Mesendoderm (in vitro differentiated cells): ENCODE data around the gene RGCC.

Experiments used
- DNase-seq: peaks from one replicate; pipeline ENCODE4 v3.0.0; 2013
- H2AK5ac ChIP-seq: 2 replicates; pipeline ENCODE4 v1.6.1; 2013; ENCODE audit warnings: low read length, inconsistent platforms
- H2BK120ac ChIP-seq: 2 replicates; pipeline ENCODE4 v1.6.1; 2013; ENCODE audit warnings: low read depth, mild to moderate bottlenecking, low read length, moderate library complexity, mixed read lengths
- H2BK15ac ChIP-seq: replicated peaks from 2 replicates; pipeline ENCODE4 v1.6.1; 2013; ENCODE audit warnings: low read depth, mild to moderate bottlenecking, moderate library complexity
- H2BK5ac ChIP-seq: 2 replicates; pipeline ENCODE4 v1.6.1; 2013; ENCODE audit warnings: low read length, inconsistent platforms
- H3K18ac ChIP-seq: 2 replicates; pipeline ENCODE4 v1.6.1; 2013; ENCODE audit warnings: mild to moderate bottlenecking, low read length, mixed read lengths
- H3K23ac ChIP-seq: one replicate; pipeline ENCODE4 v1.6.1; 2013; ENCODE audit warnings: low read length
- H3K27ac ChIP-seq: 2 replicates; pipeline ENCODE4 v1.5.1; 2013; ENCODE audit warnings: low read depth, mild to moderate bottlenecking, inconsistent platforms, low read length, moderate library complexity
- H3K27me3 ChIP-seq: 2 replicates; pipeline ENCODE4 v1.6.1; 2013; ENCODE audit warnings: low read length, control low read depth, mild to moderate bottlenecking, inconsistent platforms; ENCODE audit not compliant: insufficient read depth, poor library complexity
- H3K36me3 ChIP-seq: 2 replicates; pipeline ENCODE4 v1.6.1; 2013; ENCODE audit warnings: low read length, inconsistent platforms; ENCODE audit not compliant: control insufficient read depth, insufficient read depth
- H3K4ac ChIP-seq: one replicate; pipeline ENCODE4 v1.6.1; 2013; ENCODE audit warnings: low read depth, mild to moderate bottlenecking, low read length, moderate library complexity
- H3K4me1 ChIP-seq: 2 replicates; pipeline ENCODE4 v1.6.1; 2013; ENCODE audit warnings: low read depth, low read length, inconsistent platforms; ENCODE audit not compliant: control insufficient read depth
- H3K4me2 ChIP-seq: 2 replicates; pipeline ENCODE4 v1.6.1; 2013; ENCODE audit warnings: low read length
- H3K4me3 ChIP-seq: 2 replicates; pipeline ENCODE4 v1.5.1; 2013; ENCODE audit warnings: mild to moderate bottlenecking, low read length
- H3K56ac ChIP-seq: one replicate; pipeline ENCODE4 v1.6.1; 2013; ENCODE audit warnings: low read length
- H3K79me1 ChIP-seq: 2 replicates; pipeline ENCODE4 v1.6.1; 2013; ENCODE audit warnings: low read length, inconsistent platforms
- H3K79me2 ChIP-seq: 2 replicates; pipeline ENCODE4 v1.6.1; 2013; ENCODE audit warnings: mild to moderate bottlenecking, low read length; ENCODE audit not compliant: control insufficient read depth, insufficient read depth
- H3K9ac ChIP-seq: 2 replicates; pipeline ENCODE4 v1.6.1; 2013; ENCODE audit warnings: low read length, inconsistent platforms
- H4K5ac ChIP-seq: one replicate; pipeline ENCODE4 v1.6.1; 2013; ENCODE audit warnings: low read length
- H4K8ac ChIP-seq: one replicate; pipeline ENCODE4 v1.6.1; 2013; ENCODE audit warnings: low read depth, mild to moderate bottlenecking, control low read depth, low read length, moderate library complexity
- WGBS: extraction: QIAGEN DNeasy Blood & Tissue Kit; methylation state at CpG from one replicate; pipeline ENCODE4 v1.1.7; 2013; ENCODE audit warnings: low lambda C conversion rate, missing lambda C conversion rate; ENCODE audit not compliant: insufficient coverage; ENCODE audit errors: extremely low coverage; 5-methylcytosine and 5-hydroxymethylcytosine counted together

Gene RGCC

DNA sequence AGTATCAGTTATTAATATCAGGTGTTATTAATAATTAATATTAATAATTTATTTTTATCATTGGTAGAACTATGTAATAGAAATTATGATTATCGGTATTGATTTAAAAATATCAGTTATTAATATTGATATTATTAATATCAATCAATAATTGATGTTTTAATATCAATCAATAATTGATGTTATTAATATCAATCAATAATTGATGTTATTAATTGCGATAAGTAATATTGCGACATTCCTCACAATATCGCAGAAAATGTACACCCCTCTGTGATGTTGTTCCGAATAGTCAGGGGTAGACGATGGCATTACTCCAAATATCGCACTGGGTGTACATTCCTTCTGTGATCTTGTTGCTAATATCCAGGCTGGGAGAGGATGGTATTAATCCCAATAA is 3.7 kb upstream of the RGCC start:
- H4K5ac ChIP-seq: no peak overlapping the region
- no peak overlapping the region for H2BK120ac ChIP-seq
- H3K4me1 ChIP-seq: no peaks in the 10 kb centered on the region
- H3K18ac ChIP-seq: no peak overlapping the region
- H3K4me3 ChIP-seq: no peak overlapping the region
- no peak for DNase-seq
- peaks cover 28% of the 10 kb centered on the region for H3K27me3 ChIP-seq
- no CpG with 5 or more reads among the region's 7 CpGs for WGBS
- no peaks in the 10 kb centered on the region for H3K36me3 ChIP-seq
- no peak overlapping the region for H2BK5ac ChIP-seq
- no peak overlapping the region for H3K27ac ChIP-seq
- H3K79me2 ChIP-seq: no peaks in the 10 kb centered on the region
- H3K56ac ChIP-seq: no peak overlapping the region
- no peak overlapping the region for H2AK5ac ChIP-seq
- H3K23ac ChIP-seq: no peak overlapping the region
- H2BK15ac ChIP-seq: no peak overlapping the region
- no peak overlapping the region for H4K8ac ChIP-seq
- no peak overlapping the region for H3K4ac ChIP-seq
- no peaks in the 10 kb centered on the region for H3K79me1 ChIP-seq
- no peak overlapping the region for H3K4me2 ChIP-seq
- no peak overlapping the region for H3K9ac ChIP-seq

DNA sequence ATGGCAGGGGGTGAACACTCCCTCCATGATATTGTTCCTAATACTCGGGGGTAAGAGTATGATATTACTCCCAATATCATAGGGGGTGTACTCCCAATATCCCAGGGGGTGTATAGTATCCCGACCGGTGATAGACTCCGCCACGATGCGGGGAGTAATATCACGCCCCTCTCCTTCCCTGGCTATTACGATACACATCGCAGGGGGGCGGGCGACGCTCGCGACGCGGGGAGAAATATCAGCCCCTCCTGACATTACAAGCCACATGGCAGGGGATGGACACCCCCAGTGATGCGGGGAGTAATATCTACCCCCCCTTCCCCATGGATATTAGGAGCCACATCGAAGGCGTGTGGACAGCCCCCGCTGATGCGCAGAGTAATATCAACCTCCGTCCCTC is 3.2 kb upstream of the RGCC start:
- no peak overlapping the region for H3K18ac ChIP-seq
- H3K23ac ChIP-seq: no peak overlapping the region
- DNase-seq: no peak
- no peak overlapping the region for H2BK15ac ChIP-seq
- peaks cover 29% of the 10 kb centered on the region for H3K27me3 ChIP-seq
- no peak overlapping the region for H3K4me2 ChIP-seq
- no peaks in the 10 kb centered on the region for H3K79me1 ChIP-seq
- WGBS: no CpG with 5 or more reads among the region's 22 CpGs
- H3K9ac ChIP-seq: no peak overlapping the region
- no peak overlapping the region for H3K4me3 ChIP-seq
- H3K27ac ChIP-seq: no peak overlapping the region
- H2BK120ac ChIP-seq: no peak overlapping the region
- H4K5ac ChIP-seq: no peak overlapping the region
- no peaks in the 10 kb centered on the region for H3K4me1 ChIP-seq
- H3K79me2 ChIP-seq: no peaks in the 10 kb centered on the region
- H2AK5ac ChIP-seq: no peak overlapping the region
- no peak overlapping the region for H4K8ac ChIP-seq
- no peaks in the 10 kb centered on the region for H3K36me3 ChIP-seq
- no peak overlapping the region for H3K4ac ChIP-seq
- H2BK5ac ChIP-seq: no peak overlapping the region
- no peak overlapping the region for H3K56ac ChIP-seq

DNA sequence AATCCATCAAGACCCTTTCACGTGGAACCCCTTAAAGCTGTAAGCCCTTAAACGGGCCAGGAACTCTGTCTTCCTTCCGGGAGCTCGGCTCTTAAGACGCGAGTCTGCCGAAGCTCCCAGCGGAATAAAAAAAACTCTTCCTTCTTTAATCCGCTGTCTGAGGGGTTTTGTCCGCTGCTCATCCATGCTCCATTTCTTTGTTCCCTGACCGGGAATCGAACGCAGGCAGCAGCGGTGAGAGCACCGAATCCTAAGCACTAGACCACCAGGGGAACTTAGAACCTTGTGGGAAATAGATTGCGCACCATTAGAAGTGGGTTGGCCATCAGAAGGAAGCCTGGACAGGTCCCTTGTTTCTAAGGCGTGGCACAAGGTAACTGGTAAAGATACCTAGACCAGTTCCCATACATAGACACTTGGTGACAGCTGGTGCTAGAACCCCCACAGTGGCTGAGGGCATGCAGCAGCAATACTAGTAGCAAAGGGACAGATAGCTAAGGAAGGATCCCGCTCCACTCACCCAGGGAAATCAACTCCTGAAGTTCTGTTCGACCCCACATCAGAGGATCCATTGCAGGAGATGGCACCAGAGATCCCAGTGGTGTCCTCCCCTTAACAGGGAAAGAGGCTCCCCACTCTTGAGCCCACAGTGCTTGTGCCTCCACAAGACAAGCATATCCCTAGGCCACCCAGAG is 1.5 kb upstream of the RGCC start:
- Histone ChIP-seq H3K56ac (no peak overlapping the region), H2BK120ac (no peak overlapping the region), H3K4me2 (no peak overlapping the region), H3K23ac (no peak overlapping the region), H3K4ac (no peak overlapping the region), H2AK5ac (no peak overlapping the region), H3K79me1 (no peaks in the 10 kb centered on the region), H3K18ac (no peak overlapping the region), H3K4me3 (no peak overlapping the region), H3K79me2 (no peaks in the 10 kb centered on the region), H4K8ac (no peak overlapping the region), H3K36me3 (no peaks in the 10 kb centered on the region), H3K4me1 (no peaks in the 10 kb centered on the region), H4K5ac (no peak overlapping the region), H3K9ac (no peak overlapping the region), H2BK15ac (no peak overlapping the region), H3K27ac (no peak overlapping the region), H3K27me3 (peaks cover 29% of the 10 kb centered on the region), H2BK5ac (no peak overlapping the region)
- peak; percentile 32 for DNase-seq
- no CpG with 5 or more reads among the region's 19 CpGs for WGBS

DNA sequence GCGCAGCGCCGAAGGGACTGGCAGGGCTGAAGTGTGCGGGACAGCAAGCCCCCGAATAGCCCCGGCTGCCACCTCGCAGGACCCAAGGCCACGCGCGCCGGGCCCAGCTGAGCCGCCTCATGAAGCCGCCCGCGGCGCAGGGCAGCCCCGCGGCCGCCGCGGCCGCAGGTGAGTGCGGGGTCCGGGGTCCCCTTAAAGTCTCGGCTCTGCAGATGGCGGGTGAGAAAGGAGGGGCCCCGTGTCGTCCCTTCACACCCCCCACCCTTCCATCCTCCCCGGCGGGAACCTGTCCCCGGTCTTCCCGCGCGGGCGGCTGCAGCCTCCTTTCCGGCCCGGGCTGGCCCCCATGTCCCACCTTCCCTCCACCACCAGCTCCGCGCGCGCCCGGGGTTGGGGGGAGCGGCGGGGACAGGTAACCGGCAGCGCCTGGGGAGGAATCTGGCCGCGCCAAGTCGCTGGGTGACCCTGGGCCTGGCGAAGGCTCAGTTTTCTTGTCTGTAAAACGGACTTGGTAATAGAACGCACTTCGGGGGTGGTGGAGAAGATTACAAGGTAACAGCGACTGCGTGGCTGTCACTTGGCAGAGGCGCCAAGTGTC is 338 bp downstream of the RGCC start:
- Histone ChIP-seq H3K4me2 (peak overlapping the region; percentile 83), H3K27me3 (peaks cover 29% of the 10 kb centered on the region), H4K8ac (no peak overlapping the region), H3K4ac (no peak overlapping the region), H3K27ac (no peak overlapping the region), H3K23ac (no peak overlapping the region), H2BK5ac (no peak overlapping the region), H2AK5ac (no peak overlapping the region), H3K4me1 (no peaks in the 10 kb centered on the region), H3K18ac (no peak overlapping the region), H3K79me2 (no peaks in the 10 kb centered on the region), H2BK15ac (no peak overlapping the region), H3K79me1 (no peaks in the 10 kb centered on the region), H3K36me3 (no peaks in the 10 kb centered on the region), H2BK120ac (no peak overlapping the region), H3K4me3 (peak overlapping the region; percentile 25), H4K5ac (no peak overlapping the region), H3K9ac (peak overlapping the region; percentile 50), H3K56ac (peak overlapping the region; percentile 29)
- WGBS: no CpG with 5 or more reads among the region's 56 CpGs
- DNase-seq: peak; percentile 22

DNA sequence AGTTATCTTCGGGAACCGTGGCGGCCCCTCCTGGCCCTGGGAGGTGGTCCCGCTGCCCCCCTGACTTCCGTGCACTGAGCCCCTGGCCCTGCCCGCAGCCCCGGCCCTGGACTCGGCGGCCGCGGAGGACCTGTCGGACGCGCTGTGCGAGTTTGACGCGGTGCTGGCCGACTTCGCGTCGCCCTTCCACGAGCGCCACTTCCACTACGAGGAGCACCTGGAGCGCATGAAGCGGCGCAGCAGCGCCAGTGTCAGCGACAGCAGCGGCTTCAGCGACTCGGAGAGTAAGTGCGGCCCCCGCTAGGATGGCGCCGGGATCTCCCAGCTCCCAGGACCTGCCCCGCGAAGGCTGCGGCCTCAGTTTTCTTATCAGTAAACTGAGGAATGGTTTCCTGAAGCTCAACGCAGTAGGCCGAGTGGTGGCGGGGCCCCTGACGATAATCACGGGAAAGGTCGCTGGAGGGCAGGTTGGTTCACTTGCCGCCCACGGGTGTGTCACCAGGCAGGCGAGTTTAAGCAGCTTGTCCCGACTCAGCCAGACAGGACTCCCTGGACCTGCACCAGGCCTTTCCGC is 924 bp downstream of the RGCC start:
- Histone ChIP-seq H3K18ac (no peak overlapping the region), H3K4me1 (no peaks in the 10 kb centered on the region), H3K23ac (no peak overlapping the region), H2BK15ac (no peak overlapping the region), H2BK5ac (no peak overlapping the region), H3K27me3 (peaks cover 29% of the 10 kb centered on the region), H2AK5ac (no peak overlapping the region), H3K4me2 (peak overlapping the region; percentile 83), H3K4me3 (peak overlapping the region; percentile 29), H3K56ac (peak overlapping the region; percentile 63), H3K79me1 (no peaks in the 10 kb centered on the region), H3K9ac (peak overlapping the region; percentile 50), H3K27ac (no peak overlapping the region), H3K36me3 (no peaks in the 10 kb centered on the region), H4K8ac (no peak overlapping the region), H4K5ac (no peak overlapping the region), H3K4ac (no peak overlapping the region), H2BK120ac (no peak overlapping the region), H3K79me2 (no peaks in the 10 kb centered on the region)
- peak; percentile 43 for DNase-seq
- WGBS: no CpG with 5 or more reads among the region's 50 CpGs
